Measurements from ENCODE around the gene INTS4.

- TF ChIP-seq CTCF (IDR thresholded peaks at IDR 0.05) (no peak), ZFX (IDR thresholded peaks at IDR 0.05; ENCODE audit: borderline replicate concordance) (no peak)
Observed at GRCh38 chr11:77994434-77995362, at the start of gene INTS4.

Data from 22Rv1 (cell line).